Naive B cell (primary cell): ENCODE measurements around the gene TUSC7. TPM values are rescaled to one million over a fixed set of nuclear protein-coding genes. Genes with fewer than 3 reads are reported as not detected.
A peak's percentile ranks its signal among the peaks of the same experiment; 100 is the strongest.

Experiments used
- ATAC-seq, 2 donors: fragments of 150-1000 bp; cut with Tn5 transposase; 2 replicates each; pipeline ENCODE4 v1.10.0; 2021; ENCODE audit warnings: low read depth in 2 of 2, mild to moderate bottlenecking in 2 of 2, moderate library complexity in 2 of 2
- DNase-seq: peaks from one replicate; pipeline ENCODE4 v3.0.0; 2022
- H3K27ac Mint-ChIP-seq, 6 donors: one replicate each; pipeline ENCODE4 v1.8.0; 2020 to 2022; ENCODE audit warnings: mild to moderate bottlenecking in 6 of 6, mixed read lengths in 6 of 6, moderate library complexity in 5 of 6, inconsistent platforms in 2 of 6
- H3K27me3 Mint-ChIP-seq, 3 donors: one replicate each; pipeline ENCODE4 v1.8.0; 2021 to 2022; ENCODE audit warnings: mixed read lengths in 3 of 3, mild to moderate bottlenecking in 1 of 3
- H3K36me3 Mint-ChIP-seq, 2 donors: one replicate each; pipeline ENCODE4 v1.8.0; 2020 to 2022; ENCODE audit warnings: mixed read lengths in 2 of 2, inconsistent platforms in 1 of 2, mild to moderate bottlenecking in 1 of 2
- H3K4me1 Mint-ChIP-seq, 3 donors: one replicate each; pipeline ENCODE4 v1.8.0; 2020 to 2022; ENCODE audit warnings: mixed read lengths in 3 of 3, inconsistent platforms in 1 of 3, mild to moderate bottlenecking in 1 of 3, moderate library complexity in 1 of 3
- H3K4me3 Mint-ChIP-seq, 8 donors: one replicate each; pipeline ENCODE4 v1.8.0; 2020 to 2022; ENCODE audit warnings: mild to moderate bottlenecking in 8 of 8, mixed read lengths in 8 of 8, moderate library complexity in 8 of 8, inconsistent platforms in 2 of 8
- H3K9me3 Mint-ChIP-seq, 7 donors: one replicate each; pipeline ENCODE4 v1.8.0; 2020 to 2022; ENCODE audit warnings: mixed read lengths in 7 of 7, mild to moderate bottlenecking in 5 of 7, inconsistent platforms in 2 of 7, moderate library complexity in 1 of 7
- polyA plus RNA-seq, 6 donors: library from polyadenylated mRNA; unstranded; fragments of 300-500 nt; fragmentation: Illumina TruSeq; gene quantifications; one replicate each; pipeline ENCODE4 v1.2.3, GENCODE V29; 2021; ENCODE audit warnings: low read depth in 6 of 6

TUSC7 gene
- polyA plus RNA-seq, 6 donors from 2014 or later: not detected

DNA sequence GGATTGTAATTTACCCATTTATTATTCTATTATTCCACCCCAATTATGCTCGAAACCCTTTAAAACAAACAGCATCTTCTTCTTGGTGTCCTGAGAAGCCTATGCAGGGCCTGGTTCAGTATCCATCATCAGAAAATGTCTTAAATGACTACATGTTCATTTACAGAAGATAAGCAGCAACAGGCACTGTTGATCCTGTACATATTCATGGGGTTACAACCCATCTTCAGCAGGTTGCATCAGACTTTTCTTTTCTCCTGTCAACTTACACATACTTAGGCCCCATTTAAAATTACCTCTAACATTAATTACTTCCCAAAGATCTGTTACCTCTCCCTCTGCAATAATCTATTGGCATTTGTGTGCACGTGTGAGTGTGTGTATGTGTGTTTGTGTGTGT lies 18.9 kb downstream of the TUSC7 start:
- no peak overlapping the region for H3K27ac Mint-ChIP-seq
- no peaks in the 10 kb centered on the region for H3K36me3 Mint-ChIP-seq
- H3K4me3 Mint-ChIP-seq: no peak overlapping the region
- ATAC-seq (no peak), DNase-seq (no peak)
- H3K9me3 Mint-ChIP-seq: peaks cover 0 to 3% (median 0%) of the 10 kb centered on the region in 7 donors
- H3K27me3 Mint-ChIP-seq: no peaks in the 10 kb centered on the region
- no peaks in the 10 kb centered on the region for H3K4me1 Mint-ChIP-seq

DNA sequence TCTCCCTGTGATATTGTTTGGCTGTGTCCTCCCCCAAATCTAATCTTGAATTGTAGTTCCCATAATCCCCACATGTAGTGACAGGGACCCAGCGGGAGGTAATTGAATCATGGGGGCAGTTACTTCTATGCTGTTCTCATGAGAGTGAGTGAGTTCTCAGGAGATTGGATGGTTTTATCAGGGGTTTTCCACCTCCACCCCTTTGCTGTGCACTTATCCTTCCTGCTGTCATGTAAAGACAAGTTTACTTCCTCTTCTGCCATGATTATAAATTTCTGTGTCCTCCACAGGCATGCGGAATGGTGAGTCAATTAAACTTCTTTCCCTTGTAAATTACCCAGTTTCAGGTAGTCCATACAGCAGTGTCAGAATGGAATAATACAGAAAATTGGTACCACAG lies 24.7 kb downstream of the TUSC7 start:
- no peak for ATAC-seq
- no peaks in the 10 kb centered on the region for H3K27me3 Mint-ChIP-seq
- H3K27ac Mint-ChIP-seq: no peak overlapping the region
- H3K4me1 Mint-ChIP-seq: no peaks in the 10 kb centered on the region
- H3K4me3 Mint-ChIP-seq: no peak overlapping the region
- H3K9me3 Mint-ChIP-seq: peaks cover 7 to 15% (median 10%) of the 10 kb centered on the region in 7 donors
- H3K36me3 Mint-ChIP-seq: no peaks in the 10 kb centered on the region
- DNase-seq: no peak

DNA sequence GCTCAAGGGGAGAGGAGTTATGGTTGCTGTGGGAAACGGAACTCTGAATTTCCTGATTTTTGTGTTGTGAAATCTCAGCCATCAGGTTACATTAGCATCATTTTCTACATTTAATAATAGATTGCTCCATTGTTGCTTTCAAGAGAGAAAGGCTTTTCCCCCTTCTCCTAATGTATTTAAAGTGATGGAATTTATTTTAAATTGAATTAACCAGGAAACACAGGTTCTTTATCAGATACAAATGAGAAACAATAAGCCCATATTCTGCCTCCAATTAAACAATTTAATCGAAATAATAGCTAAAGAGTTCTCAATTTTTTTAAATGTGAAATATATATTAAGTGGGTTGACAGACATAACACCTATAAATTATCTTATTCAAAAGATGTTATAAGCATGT lies 30.1 kb downstream of the TUSC7 start:
- no peak overlapping the region for H3K27ac Mint-ChIP-seq
- ATAC-seq (no peak), DNase-seq (no peak)
- H3K4me1 Mint-ChIP-seq: no peaks in the 10 kb centered on the region
- H3K4me3 Mint-ChIP-seq: no peak overlapping the region
- H3K27me3 Mint-ChIP-seq: no peaks in the 10 kb centered on the region
- H3K9me3 Mint-ChIP-seq: peaks cover 4 to 15% (median 7%) of the 10 kb centered on the region in 7 donors
- no peaks in the 10 kb centered on the region for H3K36me3 Mint-ChIP-seq

DNA sequence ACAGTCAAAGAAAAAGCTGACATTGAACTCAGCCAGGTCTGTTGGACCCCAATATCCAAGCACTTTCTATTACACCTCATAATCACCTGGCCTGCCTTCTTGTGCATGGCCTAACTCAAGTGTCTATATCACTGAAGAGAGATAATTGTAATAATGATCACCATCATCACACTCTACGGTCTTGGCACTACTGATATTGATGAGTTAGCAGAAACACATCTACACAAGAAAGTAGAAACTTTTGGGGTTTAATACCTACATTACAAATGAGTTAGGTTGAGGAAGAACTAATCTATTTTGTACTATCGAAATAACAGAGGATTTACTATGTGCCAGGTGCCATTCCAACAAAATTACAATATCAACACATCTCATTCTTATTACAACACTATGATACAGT lies 30.7 kb downstream of the TUSC7 start:
- Mint-ChIP-seq H3K9me3 (peaks cover 4 to 15% (median 5%) of the 10 kb centered on the region in 7 donors), H3K27ac (no peak overlapping the region), H3K4me1 (no peaks in the 10 kb centered on the region), H3K27me3 (no peaks in the 10 kb centered on the region), H3K4me3 (no peak overlapping the region), H3K36me3 (no peaks in the 10 kb centered on the region)
- DNase-seq: no peak
- ATAC-seq: no peak

DNA sequence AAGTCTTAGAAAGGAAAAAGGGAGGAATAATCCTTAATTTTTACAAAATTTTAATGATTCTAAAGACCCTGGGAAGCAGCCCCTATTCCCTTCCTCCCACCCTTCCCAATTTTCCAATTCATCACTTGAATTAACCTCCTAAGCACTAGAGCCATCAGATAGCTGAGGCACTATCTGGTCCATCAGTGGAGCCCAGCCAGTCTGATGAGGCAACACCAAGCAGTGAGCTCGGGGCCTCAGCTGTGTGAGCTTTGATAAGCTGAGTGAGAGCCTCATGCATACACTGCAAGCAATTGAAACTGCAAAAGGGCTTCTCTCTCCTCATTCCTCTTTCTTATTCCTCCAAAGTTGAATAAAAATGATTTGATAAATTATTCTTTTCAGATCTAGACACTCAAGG lies 31.9 kb downstream of the TUSC7 start:
- Mint-ChIP-seq H3K4me3 (no peak overlapping the region), H3K27ac (peak overlapping the region in 1 of 6 donors; percentile 14), H3K36me3 (no peaks in the 10 kb centered on the region), H3K27me3 (no peaks in the 10 kb centered on the region), H3K9me3 (peaks cover 0 to 4% (median 2%) of the 10 kb centered on the region in 7 donors), H3K4me1 (no peaks in the 10 kb centered on the region)
- no peak for DNase-seq
- ATAC-seq: no peak

DNA sequence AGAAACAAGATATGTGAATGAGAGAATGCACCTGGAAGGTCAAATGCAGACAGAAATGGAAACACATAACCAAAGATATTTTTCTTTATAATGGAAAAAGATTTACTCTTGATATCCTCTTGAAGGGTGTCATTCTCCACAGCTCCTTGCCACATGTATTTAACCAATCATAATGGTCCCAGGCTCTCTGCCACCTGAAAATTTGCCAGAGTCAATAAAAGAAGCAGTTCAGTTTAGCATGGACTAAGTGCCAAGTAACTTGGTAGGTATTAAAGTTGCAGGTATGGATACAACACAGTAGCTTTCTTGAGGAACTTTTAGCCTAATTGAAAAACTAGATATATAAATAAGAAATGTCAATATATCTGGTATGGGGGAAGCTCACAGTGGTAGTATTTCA lies 33.5 kb downstream of the TUSC7 start:
- Mint-ChIP-seq H3K27me3 (no peaks in the 10 kb centered on the region), H3K27ac (no peak overlapping the region), H3K4me1 (no peaks in the 10 kb centered on the region), H3K9me3 (peaks cover 0 to 7% (median 2%) of the 10 kb centered on the region in 7 donors), H3K4me3 (no peak overlapping the region), H3K36me3 (no peaks in the 10 kb centered on the region)
- ATAC-seq (no peak), DNase-seq (no peak)

DNA sequence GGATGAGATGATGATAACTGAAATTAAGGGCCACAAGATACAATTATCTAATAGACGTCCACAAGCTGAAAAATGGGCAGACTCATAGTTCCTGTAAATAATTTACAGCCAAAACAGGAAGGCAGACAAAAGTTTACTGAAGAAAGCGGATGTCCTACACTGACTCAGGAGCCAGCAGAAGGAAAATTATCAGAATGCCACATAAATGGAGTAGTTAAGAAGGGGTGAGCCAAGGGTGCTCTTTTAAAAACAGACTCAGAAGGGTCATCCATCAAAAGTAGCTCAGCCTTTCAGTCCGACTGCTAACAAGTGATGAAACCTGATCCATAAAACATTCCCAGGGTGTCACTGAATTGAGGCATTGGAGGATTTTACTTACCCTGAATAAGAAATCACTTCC lies 39.8 kb downstream of the TUSC7 start:
- Mint-ChIP-seq H3K36me3 (no peaks in the 10 kb centered on the region), H3K27ac (no peak overlapping the region)

DNA sequence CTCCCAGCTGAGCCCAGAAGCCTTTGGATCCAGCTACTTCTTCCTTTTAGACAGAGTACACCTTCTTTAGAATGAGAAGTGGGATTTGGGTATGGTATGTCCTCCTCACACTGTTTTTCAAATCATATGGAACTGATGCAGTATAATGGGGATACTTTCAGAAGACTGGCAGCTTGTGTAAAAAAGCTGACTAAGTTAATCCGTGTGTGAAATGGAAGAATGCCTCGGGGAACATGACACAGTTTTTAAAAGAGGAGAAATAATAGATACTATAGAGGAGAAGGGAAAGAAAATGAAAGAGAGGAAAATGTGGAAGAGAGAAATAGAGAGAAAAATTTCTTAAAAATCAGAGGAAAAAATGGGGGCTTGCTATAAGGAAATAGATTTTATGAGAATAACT lies 47.7 kb downstream of the TUSC7 start:
- DNase-seq: no peak
- no peak overlapping the region for H3K4me3 Mint-ChIP-seq
- H3K27me3 Mint-ChIP-seq: peaks cover 0 to 6% (median 5%) of the 10 kb centered on the region in 3 donors
- H3K4me1 Mint-ChIP-seq: no peaks in the 10 kb centered on the region
- H3K9me3 Mint-ChIP-seq: no peaks in the 10 kb centered on the region
- no peaks in the 10 kb centered on the region for H3K36me3 Mint-ChIP-seq
- ATAC-seq: no peak
- no peak overlapping the region for H3K27ac Mint-ChIP-seq

More for the DNA sequence above, 39.8 kb downstream of the TUSC7 start:
- Mint-ChIP-seq H3K9me3 (peaks cover 0 to 7% (median 0%) of the 10 kb centered on the region in 7 donors), H3K27me3 (no peaks in the 10 kb centered on the region), H3K4me3 (no peak overlapping the region), H3K4me1 (no peaks in the 10 kb centered on the region)
- ATAC-seq (no peak), DNase-seq (no peak)

DNA sequence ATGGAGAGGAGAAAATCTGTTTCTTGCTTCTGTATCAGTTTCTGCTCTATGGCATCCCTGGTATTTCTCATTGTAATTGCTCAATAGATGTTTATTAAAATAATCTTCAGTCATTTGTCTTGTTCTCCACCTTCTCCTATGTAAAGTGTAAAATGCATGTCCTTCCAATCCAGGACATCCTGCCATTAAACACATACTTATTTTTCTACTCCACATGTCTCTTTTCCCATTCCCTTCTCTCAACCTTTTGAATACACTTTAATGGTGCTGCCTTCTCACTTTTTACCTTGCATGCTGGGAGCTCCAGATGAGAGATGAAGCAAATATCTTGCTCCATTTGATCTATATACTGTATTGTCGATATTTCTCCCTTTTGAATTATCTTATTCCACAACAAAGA lies 49.7 kb downstream of the TUSC7 start:
- Mint-ChIP-seq H3K4me3 (no peak overlapping the region), H3K4me1 (no peaks in the 10 kb centered on the region), H3K27ac (no peak overlapping the region), H3K9me3 (no peaks in the 10 kb centered on the region), H3K27me3 (peaks cover 0 to 13% (median 6%) of the 10 kb centered on the region in 3 donors), H3K36me3 (no peaks in the 10 kb centered on the region)
- ATAC-seq: no peak
- no peak for DNase-seq
